Uterus (tissue), 2 donors: Measurements from ENCODE around the gene ATP8A2.

ENCODE experiments used
- CTCF ChIP-seq, 4 experiments: fragments of 200-600 bp in 2 of 4; fragments of 450-650 bp in 2 of 4; sonication (generic) in 2 of 4; IDR thresholded peaks; one replicate each; pipeline ENCODE4 v1.5.1; 2016 to 2019; ENCODE audit warnings: antibody characterized with exemption in 4 of 4, mild to moderate bottlenecking in 2 of 4, moderate library complexity in 1 of 4
- POLR2A ChIP-seq, 2 donors: fragments of 450-650 bp; IDR thresholded peaks; one replicate each; pipeline ENCODE4 v1.6.1; 2016; ENCODE audit warnings: antibody characterized with exemption in 2 of 2, mild to moderate bottlenecking in 1 of 2, moderate library complexity in 1 of 2

- TF ChIP-seq CTCF (IDR thresholded peaks at IDR 0.05) (no peak), POLR2A (IDR thresholded peaks at IDR 0.05) (no peak)
These were observed 213.2 kb downstream of the ATP8A2 start for GRCh38 chr13:25585000-25585399.
